ENCODE results near the gene OR5H2. TPM values are rescaled to one million over a fixed set of nuclear protein-coding genes. Genes with fewer than 3 reads are reported as not detected.

Gene OR5H2
- total RNA-seq (not detected), polyA plus RNA-seq (not detected)
- long read RNA-seq, donor 1: 0 reads
- long read RNA-seq, donor 2: 0 reads
- long read RNA-seq, donor 3: 0 reads
- long read RNA-seq, donor 4: 0 reads
- long read RNA-seq, donor 5: 0 reads
- long read RNA-seq, donor 6: 0 reads
- long read RNA-seq, donor 7: 0 reads
- long read RNA-seq, donor 8: 0 reads
- long read RNA-seq, donor 9: 0 reads
- long read RNA-seq, donor 10: 0 reads

GRCh38 chr3:98282205-98282604 is at the start of gene OR5H2:
OR5H2 (plus strand) TSS chr3:98282505; CDS start chr3:98282903, 398 bp downstream.
- WGBS, 4 donors: 58 to 65% (median 60%) methylated on average over 2 of the region's 2 CpGs
- intact Hi-C loops (cut with DNase I): no loop called here

DNA sequence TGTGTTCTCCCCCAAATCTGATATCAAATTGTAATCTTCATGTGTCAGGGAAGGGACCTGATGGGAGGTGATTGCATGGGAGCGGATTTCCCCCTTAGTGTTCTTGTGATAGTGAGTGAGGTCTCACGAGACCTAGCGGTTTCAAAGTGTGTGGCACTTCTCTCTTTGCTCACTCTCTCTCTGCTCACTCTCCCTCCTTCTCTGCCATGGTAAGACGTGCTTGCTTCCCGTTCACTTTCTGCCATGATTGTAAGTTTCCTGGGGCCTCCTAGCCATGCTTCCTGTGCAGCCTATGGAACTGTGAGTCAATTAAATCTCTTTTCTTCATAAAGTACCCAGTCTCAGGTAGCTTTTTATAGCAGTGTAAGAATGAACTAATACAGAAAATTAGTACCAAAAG is 48.8 kb upstream of the OR5H2 start:
- Histone ChIP-seq H3K36me3 (replicated peaks in 1 of 2) (no peaks in the 10 kb centered on the region), H3K9me3 (replicated peaks in 1 of 3) (no peaks in the 10 kb centered on the region), H3K4me1 (replicated peaks in 1 of 2) (no peaks in the 10 kb centered on the region), H3K27ac (no peak overlapping the region), H3K4me3 (no peak overlapping the region), H3K27me3 (no peaks in the 10 kb centered on the region)
- DNase-seq: no peak
- TF ChIP-seq CTCF (IDR thresholded peaks at IDR 0.05) (no peak), POLR2A (IDR thresholded peaks at IDR 0.05) (no peak)
- intact Hi-C loops (cut with DNase I): no loop called here
- 43 to 65% (median 61%) methylated on average over 5 of the region's 5 CpGs for WGBS, 4 donors

More at GRCh38 chr3:98282205-98282604, at the start of gene OR5H2:
- no peak within 1 kb of the TSS for H3K4me3 ChIP-seq
- H3K36me3 ChIP-seq (replicated peaks in 1 of 2): no peaks in the 10 kb centered on the region
- no peaks in the 10 kb centered on the region for H3K9me3 ChIP-seq (replicated peaks in 1 of 3)
- H3K27me3 ChIP-seq: no peaks in the 10 kb centered on the region
- TF ChIP-seq CTCF (IDR thresholded peaks at IDR 0.05) (no peak), POLR2A (IDR thresholded peaks at IDR 0.05) (no peak)
- no peak for DNase-seq
- H3K4me1 ChIP-seq (replicated peaks in 1 of 2): no peaks in the 10 kb centered on the region
- no peak within 1 kb of the TSS for H3K27ac ChIP-seq

GRCh38 chr3:98240131-98240530 is 42.2 kb upstream of the OR5H2 start:
- intact Hi-C loops (cut with DNase I): no loop called here
- no peaks in the 10 kb centered on the region for H3K4me1 ChIP-seq (replicated peaks in 1 of 2)

DNA sequence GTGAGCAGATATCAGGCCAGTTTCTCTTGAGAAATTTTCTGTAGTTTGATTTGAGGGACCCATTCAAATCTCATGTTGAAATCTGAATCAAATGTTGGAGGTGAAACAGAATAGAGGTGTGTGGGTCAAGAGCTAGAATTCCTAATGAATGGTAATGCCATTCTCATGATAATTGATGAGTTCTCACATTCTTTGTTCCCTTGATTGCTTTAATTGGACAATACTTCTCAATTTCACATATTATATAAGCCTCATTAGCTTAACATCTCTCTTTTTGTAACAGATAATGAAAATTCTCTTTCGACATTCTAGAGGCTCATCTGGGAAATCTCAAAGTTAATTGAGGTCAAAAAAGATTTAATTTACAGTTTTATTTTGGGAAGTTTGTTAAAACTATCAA is 40.1 kb upstream of the OR5H2 start:
- Histone ChIP-seq H3K4me3 (no peak overlapping the region), H3K4me1 (replicated peaks in 1 of 2) (no peaks in the 10 kb centered on the region), H3K27ac (no peak overlapping the region), H3K27me3 (no peaks in the 10 kb centered on the region), H3K36me3 (replicated peaks in 1 of 2) (no peaks in the 10 kb centered on the region), H3K9me3 (replicated peaks in 1 of 3) (no peaks in the 10 kb centered on the region)
- TF ChIP-seq CTCF (IDR thresholded peaks at IDR 0.05) (no peak), POLR2A (IDR thresholded peaks at IDR 0.05) (no peak)
- WGBS, 4 donors: 38 to 72% (median 53%) methylated on average over 1 of the region's 1 CpG
- intact Hi-C loops (cut with DNase I): no loop called here
- DNase-seq: no peak

More at GRCh38 chr3:98240131-98240530, 42.2 kb upstream of the OR5H2 start:
- Histone ChIP-seq H3K27me3 (no peaks in the 10 kb centered on the region), H3K36me3 (replicated peaks in 1 of 2) (no peaks in the 10 kb centered on the region), H3K27ac (no peak overlapping the region), H3K4me3 (no peak overlapping the region), H3K9me3 (replicated peaks in 1 of 3) (no peaks in the 10 kb centered on the region)
- DNase-seq: no peak
- no peak for TF ChIP-seq POLR2A (IDR thresholded peaks at IDR 0.05)
- no peak for TF ChIP-seq CTCF (IDR thresholded peaks at IDR 0.05)

Data from adrenal gland (tissue), 19 donors.